ENCODE data around the gene ANKS6. TPM values are rescaled to one million over a fixed set of nuclear protein-coding genes. Genes with fewer than 3 reads are reported as not detected.

The ANKS6 gene
- total RNA-seq, 2 donors from 2014 or later: 41.7 to 55.2 TPM

DNA sequence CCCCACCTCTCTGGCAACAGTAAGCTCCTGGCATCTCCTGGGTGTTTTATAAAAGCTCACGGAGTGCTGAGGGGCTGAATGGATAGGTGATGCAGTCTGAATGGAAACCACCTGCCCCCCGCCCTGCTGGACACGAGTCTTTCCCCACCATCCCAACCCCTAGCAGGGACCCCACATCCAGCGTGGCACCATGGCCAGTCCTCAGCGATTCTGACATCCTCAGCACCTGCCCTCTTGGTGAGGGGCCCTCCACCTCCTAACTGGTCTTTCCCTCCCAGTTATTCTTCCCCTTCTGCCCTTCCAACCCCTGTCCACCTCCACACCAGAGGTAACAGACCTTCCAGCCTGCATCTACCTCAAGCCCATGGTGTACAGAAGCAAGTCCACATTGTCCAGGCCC, 48.9 kb downstream of the ANKS6 start:
- Mint-ChIP-seq H3K27me3 (ENCODE audit: insufficient read depth) (no peaks in the 10 kb centered on the region), H3K9me3 (no peaks in the 10 kb centered on the region), H3K27ac (no peak overlapping the region), H3K4me3 (no peak overlapping the region), H3K4me1 (no peaks in the 10 kb centered on the region), H3K36me3 (ENCODE audit: low read depth) (peaks cover 41% of the 10 kb centered on the region)
- Histone ChIP-seq H3K4me3 (ENCODE audit: low read length) (no peak overlapping the region), H3K9ac (ENCODE audit: extremely low read depth, low read length, poor library complexity, severe bottlenecking) (no peak overlapping the region), H3K27me3 (ENCODE audit: control insufficient read depth, insufficient read depth, low read length, poor library complexity, severe bottlenecking) (no peaks in the 10 kb centered on the region), H3K4me1 (ENCODE audit: control insufficient read depth, insufficient read depth, low read length) (no peaks in the 10 kb centered on the region), H3K9me3 (ENCODE audit: control insufficient read depth, low read length) (no peaks in the 10 kb centered on the region), H3K36me3 (ENCODE audit: control insufficient read depth, insufficient read depth, low read length) (peaks cover 6% of the 10 kb centered on the region), H3K27ac (ENCODE audit: low read depth, low read length) (no peak overlapping the region)
- peak; percentile 29 for DNase-seq
- TF ChIP-seq CTCF (conservative IDR thresholded peaks at IDR 0.05): no peak
- 97 to 100% methylated on average over 1 to 5 of the region's 5 CpGs for WGBS, 2 experiments (ENCODE audit: insufficient coverage in 1 of 2, insufficient read length in 1 of 2)

DNA sequence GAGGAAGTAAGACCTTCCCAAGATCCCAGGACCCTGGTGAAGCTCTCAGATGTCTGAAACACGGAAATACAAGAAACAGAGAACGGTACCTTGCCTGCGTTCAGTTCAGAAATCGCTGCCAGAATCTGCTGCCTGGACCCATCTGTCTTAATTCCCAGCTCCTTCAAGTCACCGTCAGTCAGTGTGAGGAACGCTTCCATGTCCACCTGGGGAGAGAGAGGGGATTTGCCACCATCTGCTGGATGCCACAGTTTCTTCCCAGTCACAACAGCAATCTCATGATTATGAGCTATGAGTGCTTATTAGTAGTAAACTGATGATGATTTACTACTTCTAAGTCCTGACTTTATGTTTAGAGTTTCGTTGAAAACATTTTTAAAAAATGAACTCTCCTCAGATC, 50.9 kb downstream of the ANKS6 start:
- peaks cover 2% of the 10 kb centered on the region for H3K36me3 ChIP-seq (ENCODE audit: control insufficient read depth, insufficient read depth, low read length)
- no peaks in the 10 kb centered on the region for H3K4me1 Mint-ChIP-seq
- no peak for TF ChIP-seq CTCF (conservative IDR thresholded peaks at IDR 0.05)
- no peak overlapping the region for H3K27ac Mint-ChIP-seq
- H3K27ac ChIP-seq (ENCODE audit: low read depth, low read length): no peak overlapping the region
- 89 to 98% methylated on average over 4 to 7 of the region's 7 CpGs for WGBS, 2 experiments (ENCODE audit: insufficient coverage in 1 of 2, insufficient read length in 1 of 2)
- no peaks in the 10 kb centered on the region for H3K27me3 ChIP-seq (ENCODE audit: control insufficient read depth, insufficient read depth, low read length, poor library complexity, severe bottlenecking)
- no peaks in the 10 kb centered on the region for H3K4me1 ChIP-seq (ENCODE audit: control insufficient read depth, insufficient read depth, low read length)
- H3K4me3 Mint-ChIP-seq: no peak overlapping the region
- no peak for DNase-seq
- H3K9ac ChIP-seq (ENCODE audit: extremely low read depth, low read length, poor library complexity, severe bottlenecking): no peak overlapping the region
- H3K9me3 Mint-ChIP-seq: no peaks in the 10 kb centered on the region
- H3K9me3 ChIP-seq (ENCODE audit: control insufficient read depth, low read length): no peaks in the 10 kb centered on the region
- H3K27me3 Mint-ChIP-seq (ENCODE audit: insufficient read depth): no peaks in the 10 kb centered on the region
- peaks cover 36% of the 10 kb centered on the region for H3K36me3 Mint-ChIP-seq (ENCODE audit: low read depth)
- H3K4me3 ChIP-seq (ENCODE audit: low read length): no peak overlapping the region

GRCh38 chr9:98743818-98744611, 52.3 kb downstream of the ANKS6 start:
- H3K4me1 ChIP-seq (ENCODE audit: control insufficient read depth, insufficient read depth, low read length): no peaks in the 10 kb centered on the region

More at GRCh38 chr9:98743818-98744611, 52.3 kb downstream of the ANKS6 start:
- Histone ChIP-seq H3K4me3 (ENCODE audit: low read length) (no peak overlapping the region), H3K9ac (ENCODE audit: extremely low read depth, low read length, poor library complexity, severe bottlenecking) (no peak overlapping the region), H3K27me3 (ENCODE audit: control insufficient read depth, insufficient read depth, low read length, poor library complexity, severe bottlenecking) (no peaks in the 10 kb centered on the region), H3K27ac (ENCODE audit: low read depth, low read length) (no peak overlapping the region), H3K36me3 (ENCODE audit: control insufficient read depth, insufficient read depth, low read length) (peaks cover under 1% of the 10 kb centered on the region), H3K9me3 (ENCODE audit: control insufficient read depth, low read length) (peaks cover 4% of the 10 kb centered on the region)
- Mint-ChIP-seq H3K36me3 (ENCODE audit: low read depth) (peaks cover 35% of the 10 kb centered on the region), H3K4me3 (no peak overlapping the region), H3K9me3 (peaks cover 4% of the 10 kb centered on the region), H3K27ac (no peak overlapping the region), H3K27me3 (ENCODE audit: insufficient read depth) (no peaks in the 10 kb centered on the region), H3K4me1 (no peaks in the 10 kb centered on the region)
- DNase-seq: no peak
- 89 to 100% methylated on average over 5 to 14 of the region's 14 CpGs for WGBS, 2 experiments (ENCODE audit: insufficient coverage in 1 of 2, insufficient read length in 1 of 2)
- TF ChIP-seq CTCF (conservative IDR thresholded peaks at IDR 0.05): no peak
